ENCODE results near the gene SLC15A1. TPM values are rescaled to one million over a fixed set of nuclear protein-coding genes. Genes with fewer than 3 reads are reported as not detected.

Gene SLC15A1
- total RNA-seq, 5 donors from 2014 or later (not counting 1 experiment from before 2014, with no cell fraction given): 0.10 to 0.18 TPM; not detected in 3

DNA sequence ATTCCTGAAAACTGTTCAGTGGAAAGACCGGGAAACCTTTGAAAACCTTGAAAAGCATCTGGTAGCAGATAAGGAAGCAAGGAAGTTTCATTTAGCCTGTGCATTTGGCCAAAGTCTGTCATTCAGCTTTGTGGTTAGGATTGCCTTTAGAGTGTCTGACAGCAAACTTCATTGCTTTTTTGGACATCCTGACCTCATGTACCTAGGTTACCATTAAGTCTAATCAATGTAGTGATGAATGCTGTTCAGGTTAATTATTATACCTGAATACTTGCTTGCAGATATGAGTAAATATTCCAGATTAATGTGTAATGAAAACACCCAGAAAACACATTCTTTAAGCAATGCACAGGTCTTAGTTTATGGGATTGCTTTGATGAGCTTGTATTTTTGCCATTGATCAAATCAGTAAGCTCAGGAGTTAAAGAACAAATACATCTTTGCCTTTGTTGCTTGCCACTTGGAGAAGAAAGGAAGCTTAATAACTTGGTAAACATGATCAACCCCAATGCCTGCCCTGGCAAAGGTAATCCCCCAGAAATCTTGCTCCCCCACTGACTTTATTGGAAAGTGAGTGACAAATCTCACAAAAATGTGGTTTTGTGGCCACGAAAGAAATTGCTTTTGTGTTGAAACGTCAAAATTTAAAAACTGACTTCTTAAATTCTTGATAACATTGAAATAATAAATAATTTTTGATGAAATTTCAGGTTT is 87.4 kb downstream of the SLC15A1 start:
- no peak overlapping the region for H3K4me3 ChIP-seq (ENCODE audit: control insufficient read depth in 1 of 2, extremely low read depth in 1 of 2, low read length in 1 of 2)
- Mint-ChIP-seq H3K27me3 (peaks cover 2 to 8% of the 10 kb centered on the region in 2 donors), H3K4me1 (peaks cover 7 to 9% (median 7%) of the 10 kb centered on the region in 3 donors), H3K36me3 (no peaks in the 10 kb centered on the region), H3K9me3 (no peaks in the 10 kb centered on the region), H3K4me3 (no peak overlapping the region), H3K27ac (no peak overlapping the region)
- ChIA-PET CTCF (interaction anchor here in 1 of 2 donors (0.6 to 2.3 kb wide), 3 partner anchors 12 to 262 kb away, joined by 3 to 8 read pairs (median 3); no protein-coding TSS in a partner anchor), POLR2A (no interaction called here)
- peaks cover 0 to 8% of the 10 kb centered on the region in 2 experiments for H3K27me3 ChIP-seq (replicated peaks in 1 of 2; ENCODE audit: control insufficient read depth in 2 of 2, extremely low read depth in 1 of 2, insufficient read depth in 2 of 2, low read length in 1 of 2)
- DNase-seq (no peak), ATAC-seq (replicated peaks in 1 of 4) (no peak)
- H3K4me1 ChIP-seq (ENCODE audit: control insufficient read depth in 1 of 2, extremely low read depth in 1 of 2, insufficient read depth in 2 of 2, low read length in 2 of 2): no peaks in the 10 kb centered on the region
- no peaks in the 10 kb centered on the region for H3K9me3 ChIP-seq
- H3K27ac ChIP-seq (ENCODE audit: low read length): no peak overlapping the region
- WGBS (ENCODE audit: insufficient coverage): no CpG with 5 or more reads among the region's 3 CpGs
- H3K36me3 ChIP-seq (ENCODE audit: control insufficient read depth in 2 of 2, extremely low read depth in 1 of 2, insufficient read depth in 1 of 2, low read length in 1 of 2): no peaks in the 10 kb centered on the region

DNA sequence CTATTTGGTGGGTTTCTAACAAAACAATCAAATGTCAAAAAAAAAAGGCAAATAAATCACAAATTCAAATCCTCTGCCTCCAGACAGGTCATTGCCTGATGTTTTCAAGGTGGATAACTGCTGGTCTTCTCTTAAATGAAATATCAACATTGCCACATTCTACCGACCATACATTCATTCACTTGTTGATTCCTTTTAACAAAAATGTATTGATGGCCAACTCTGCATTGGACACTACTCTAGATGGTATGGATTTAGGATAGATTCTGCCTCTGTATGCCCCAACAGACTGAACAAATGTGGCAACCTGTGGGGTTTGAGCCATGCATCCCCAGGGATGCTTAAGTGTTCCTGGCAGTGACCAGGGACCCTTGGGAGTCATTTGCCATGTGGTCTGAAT is 88.0 kb downstream of the SLC15A1 start:
- no peak overlapping the region for H3K27ac Mint-ChIP-seq
- H3K27me3 Mint-ChIP-seq: peaks cover 2 to 6% of the 10 kb centered on the region in 2 donors
- no peak overlapping the region for H3K27ac ChIP-seq (ENCODE audit: low read length)
- peaks cover 7 to 9% (median 7%) of the 10 kb centered on the region in 3 donors for H3K4me1 Mint-ChIP-seq
- peaks cover 0 to 8% of the 10 kb centered on the region in 2 experiments for H3K27me3 ChIP-seq (replicated peaks in 1 of 2; ENCODE audit: control insufficient read depth in 2 of 2, extremely low read depth in 1 of 2, insufficient read depth in 2 of 2, low read length in 1 of 2)
- H3K36me3 ChIP-seq (ENCODE audit: control insufficient read depth in 2 of 2, extremely low read depth in 1 of 2, insufficient read depth in 1 of 2, low read length in 1 of 2): no peaks in the 10 kb centered on the region
- H3K36me3 Mint-ChIP-seq: no peaks in the 10 kb centered on the region
- no peaks in the 10 kb centered on the region for H3K9me3 ChIP-seq
- ATAC-seq (replicated peaks in 1 of 4) (no peak), DNase-seq (no peak)
- ChIA-PET CTCF (interaction anchor here in 1 of 2 donors (2.3 kb wide), 1 partner anchor 11 kb away, joined by 8 read pairs; no protein-coding TSS in a partner anchor), POLR2A (no interaction called here)
- H3K9me3 Mint-ChIP-seq: no peaks in the 10 kb centered on the region
- no peak overlapping the region for H3K4me3 ChIP-seq (ENCODE audit: control insufficient read depth in 1 of 2, extremely low read depth in 1 of 2, low read length in 1 of 2)
- WGBS (ENCODE audit: insufficient coverage): no CpG with 5 or more reads among the region's 1 CpG
- H3K4me3 Mint-ChIP-seq: no peak overlapping the region
- H3K4me1 ChIP-seq (ENCODE audit: control insufficient read depth in 1 of 2, extremely low read depth in 1 of 2, insufficient read depth in 2 of 2, low read length in 2 of 2): no peaks in the 10 kb centered on the region

DNA sequence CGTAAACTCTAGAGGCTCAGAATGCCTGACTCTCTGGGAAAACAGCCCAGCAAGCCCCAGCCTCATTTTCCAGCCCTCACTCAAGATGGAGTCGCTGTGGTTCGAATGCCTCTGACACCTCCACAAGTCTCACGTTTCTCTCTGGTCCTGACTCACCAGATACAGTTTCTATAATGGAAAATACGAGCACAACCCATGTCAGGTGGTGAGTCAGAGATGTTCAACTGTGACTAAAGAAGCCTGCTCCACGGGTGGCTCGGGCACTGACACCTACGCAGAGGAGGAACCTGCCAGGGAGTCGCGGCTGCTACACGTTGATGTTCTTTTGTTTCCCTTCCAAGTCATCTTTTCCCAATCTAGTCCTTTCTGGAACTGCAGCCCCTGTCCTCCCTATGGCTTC is 88.4 kb downstream of the SLC15A1 start:
- ATAC-seq (replicated peaks in 1 of 4) (peak in 3 of 4 experiments; percentile 36 to 77 (median 52)), DNase-seq (peak in 1 of 35 experiments; percentile 11)
- Mint-ChIP-seq H3K4me1 (peaks cover 7 to 9% (median 7%) of the 10 kb centered on the region in 3 donors), H3K4me3 (no peak overlapping the region), H3K36me3 (no peaks in the 10 kb centered on the region), H3K9me3 (no peaks in the 10 kb centered on the region), H3K27ac (no peak overlapping the region), H3K27me3 (peaks cover 2 to 4% of the 10 kb centered on the region in 2 donors)
- no peaks in the 10 kb centered on the region for H3K36me3 ChIP-seq (ENCODE audit: control insufficient read depth in 2 of 2, extremely low read depth in 1 of 2, insufficient read depth in 1 of 2, low read length in 1 of 2)
- H3K4me3 ChIP-seq (ENCODE audit: control insufficient read depth in 1 of 2, extremely low read depth in 1 of 2, low read length in 1 of 2): no peak overlapping the region
- no peak overlapping the region for H3K27ac ChIP-seq (ENCODE audit: low read length)
- H3K4me1 ChIP-seq (ENCODE audit: control insufficient read depth in 1 of 2, extremely low read depth in 1 of 2, insufficient read depth in 2 of 2, low read length in 2 of 2): no peaks in the 10 kb centered on the region
- ChIA-PET POLR2A (no interaction called here), CTCF (interaction anchor here in 1 of 2 donors (2.3 kb wide), 1 partner anchor 11 kb away, joined by 8 read pairs; no protein-coding TSS in a partner anchor)
- peaks cover 0 to 8% of the 10 kb centered on the region in 2 experiments for H3K27me3 ChIP-seq (replicated peaks in 1 of 2; ENCODE audit: control insufficient read depth in 2 of 2, extremely low read depth in 1 of 2, insufficient read depth in 2 of 2, low read length in 1 of 2)
- WGBS (ENCODE audit: insufficient coverage): 20% methylated on average over 1 of the region's 11 CpGs
- no peaks in the 10 kb centered on the region for H3K9me3 ChIP-seq

DNA sequence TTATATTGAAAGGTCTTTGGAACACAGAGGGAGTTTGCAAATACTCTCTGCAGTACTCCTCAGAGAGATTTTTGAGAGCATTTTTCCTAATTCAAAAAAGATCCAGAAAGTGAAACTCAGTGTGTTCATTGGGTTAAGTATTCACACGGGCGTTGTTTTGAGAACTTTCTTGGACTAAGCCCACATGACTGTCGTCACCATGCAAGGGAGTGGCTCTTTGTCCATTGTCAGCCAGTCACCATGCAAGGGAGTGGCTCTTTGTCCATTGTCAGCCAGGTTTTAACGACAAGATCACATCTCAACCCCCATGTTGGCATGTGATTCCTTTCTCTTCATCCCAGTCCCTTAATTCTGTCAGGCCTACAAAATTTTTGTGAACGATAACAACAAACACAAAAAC is 94.3 kb downstream of the SLC15A1 start:
- Histone ChIP-seq H3K36me3 (ENCODE audit: control insufficient read depth in 2 of 2, extremely low read depth in 1 of 2, insufficient read depth in 1 of 2, low read length in 1 of 2) (no peaks in the 10 kb centered on the region), H3K4me1 (ENCODE audit: control insufficient read depth in 1 of 2, extremely low read depth in 1 of 2, insufficient read depth in 2 of 2, low read length in 2 of 2) (peaks cover 2 to 6% of the 10 kb centered on the region in 2 experiments), H3K27me3 (replicated peaks in 1 of 2; ENCODE audit: control insufficient read depth in 2 of 2, extremely low read depth in 1 of 2, insufficient read depth in 2 of 2, low read length in 1 of 2) (peaks cover 0 to 19% of the 10 kb centered on the region in 2 experiments), H3K27ac (ENCODE audit: low read length) (no peak overlapping the region), H3K4me3 (ENCODE audit: control insufficient read depth in 1 of 2, extremely low read depth in 1 of 2, low read length in 1 of 2) (no peak overlapping the region), H3K9me3 (no peaks in the 10 kb centered on the region)
- DNase-seq (no peak), ATAC-seq (replicated peaks in 1 of 4) (no peak)
- peaks cover 3 to 5% (median 3%) of the 10 kb centered on the region in 3 donors for H3K4me1 Mint-ChIP-seq
- no peaks in the 10 kb centered on the region for H3K9me3 Mint-ChIP-seq
- no peaks in the 10 kb centered on the region for H3K36me3 Mint-ChIP-seq
- peaks cover 4 to 7% of the 10 kb centered on the region in 2 donors for H3K27me3 Mint-ChIP-seq
- no peak overlapping the region for H3K4me3 Mint-ChIP-seq
- H3K27ac Mint-ChIP-seq: no peak overlapping the region
- CTCF ChIA-PET: no interaction called here
- POLR2A ChIA-PET: no interaction called here
- 76% methylated on average over 4 of the region's 5 CpGs for WGBS (ENCODE audit: insufficient coverage)

DNA sequence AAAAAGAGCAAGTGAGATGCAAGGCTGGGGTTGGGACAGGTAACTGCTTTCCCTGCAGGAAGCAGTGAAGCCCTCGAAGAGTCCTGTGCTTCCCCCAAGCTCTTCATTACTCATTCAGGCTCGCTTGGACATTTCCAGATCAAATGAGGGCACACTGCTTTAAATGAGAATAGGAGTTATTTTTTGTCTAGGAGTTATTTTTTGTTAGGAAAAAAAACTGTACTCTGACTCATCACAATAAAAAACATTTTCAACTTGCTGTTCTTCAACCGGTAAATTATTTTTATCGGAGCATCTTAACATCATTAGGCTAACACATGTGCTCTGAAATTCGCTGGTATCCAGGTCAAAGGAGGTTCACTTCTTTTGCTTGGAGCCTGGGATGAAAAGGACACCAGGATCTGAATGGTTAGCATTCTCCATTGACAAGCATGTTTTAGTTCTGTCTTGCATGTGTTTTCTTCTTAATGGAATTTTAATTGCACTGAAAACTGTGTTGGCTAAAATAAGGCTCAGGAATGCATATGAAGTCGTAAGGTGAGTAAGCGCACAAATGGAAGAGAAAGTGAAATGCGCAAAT is 94.9 kb downstream of the SLC15A1 start:
- Mint-ChIP-seq H3K27me3 (peaks cover 4 to 7% of the 10 kb centered on the region in 2 donors), H3K9me3 (no peaks in the 10 kb centered on the region), H3K27ac (no peak overlapping the region), H3K36me3 (no peaks in the 10 kb centered on the region), H3K4me1 (peaks cover 3 to 6% (median 3%) of the 10 kb centered on the region in 3 donors), H3K4me3 (no peak overlapping the region)
- ATAC-seq (replicated peaks in 1 of 4) (no peak), DNase-seq (no peak)
- no peak overlapping the region for H3K4me3 ChIP-seq (ENCODE audit: control insufficient read depth in 1 of 2, extremely low read depth in 1 of 2, low read length in 1 of 2)
- ChIA-PET CTCF (interaction anchor here in 1 of 2 donors (0.6 kb wide), 1 partner anchor 124 kb away, joined by 3 read pairs; no protein-coding TSS in a partner anchor), POLR2A (no interaction called here)
- no peak overlapping the region for H3K27ac ChIP-seq (ENCODE audit: low read length)
- H3K4me1 ChIP-seq (ENCODE audit: control insufficient read depth in 1 of 2, extremely low read depth in 1 of 2, insufficient read depth in 2 of 2, low read length in 2 of 2): peaks cover 2 to 7% of the 10 kb centered on the region in 2 experiments
- no peaks in the 10 kb centered on the region for H3K9me3 ChIP-seq
- peaks cover 0 to 19% of the 10 kb centered on the region in 2 experiments for H3K27me3 ChIP-seq (replicated peaks in 1 of 2; ENCODE audit: control insufficient read depth in 2 of 2, extremely low read depth in 1 of 2, insufficient read depth in 2 of 2, low read length in 1 of 2)
- H3K36me3 ChIP-seq (ENCODE audit: control insufficient read depth in 2 of 2, extremely low read depth in 1 of 2, insufficient read depth in 1 of 2, low read length in 1 of 2): no peaks in the 10 kb centered on the region
- WGBS (ENCODE audit: insufficient coverage): 74% methylated on average over 6 of the region's 8 CpGs

DNA sequence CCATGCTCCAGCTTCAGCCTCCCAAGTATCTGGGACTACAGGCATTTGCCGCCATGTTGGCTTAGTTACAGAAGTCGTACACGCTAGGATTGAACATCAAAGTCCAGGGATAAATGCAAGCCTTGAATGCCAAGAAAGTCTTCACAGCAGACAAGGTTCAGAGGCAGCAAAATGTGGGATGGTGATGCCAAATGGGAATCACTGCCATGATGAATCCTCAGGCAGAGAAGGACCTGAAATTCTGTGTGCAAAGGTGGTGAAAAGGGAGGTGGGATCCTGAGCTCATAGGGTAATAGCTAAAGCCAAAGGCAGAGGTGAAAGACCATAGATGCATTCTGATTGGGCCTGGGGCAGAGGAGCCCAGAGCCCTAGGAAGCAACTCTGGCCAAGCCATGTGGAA is 96.2 kb downstream of the SLC15A1 start:
- Histone ChIP-seq H3K4me3 (ENCODE audit: control insufficient read depth in 1 of 2, extremely low read depth in 1 of 2, low read length in 1 of 2) (no peak overlapping the region), H3K9me3 (no peaks in the 10 kb centered on the region), H3K4me1 (ENCODE audit: control insufficient read depth in 1 of 2, extremely low read depth in 1 of 2, insufficient read depth in 2 of 2, low read length in 2 of 2) (peaks cover 2 to 7% of the 10 kb centered on the region in 2 experiments), H3K27me3 (replicated peaks in 1 of 2; ENCODE audit: control insufficient read depth in 2 of 2, extremely low read depth in 1 of 2, insufficient read depth in 2 of 2, low read length in 1 of 2) (peaks cover 0 to 16% of the 10 kb centered on the region in 2 experiments), H3K36me3 (ENCODE audit: control insufficient read depth in 2 of 2, extremely low read depth in 1 of 2, insufficient read depth in 1 of 2, low read length in 1 of 2) (no peaks in the 10 kb centered on the region), H3K27ac (ENCODE audit: low read length) (no peak overlapping the region)
- H3K36me3 Mint-ChIP-seq: no peaks in the 10 kb centered on the region
- CTCF ChIA-PET: interaction anchor here (0.6 to 1.2 kb wide), 4 partner anchors 64 to 211 kb away, joined by 3 to 5 read pairs (median 4); no protein-coding TSS in a partner anchor
- H3K27ac Mint-ChIP-seq: no peak overlapping the region
- DNase-seq (no peak), ATAC-seq (replicated peaks in 1 of 4) (no peak)
- POLR2A ChIA-PET: interaction anchor here in 1 of 2 donors (0.5 kb wide), 1 partner anchor 1230 kb away, joined by 3 read pairs; no protein-coding TSS in a partner anchor
- WGBS (ENCODE audit: insufficient coverage): 89% methylated on average over 3 of the region's 3 CpGs
- peaks cover 3 to 6% (median 3%) of the 10 kb centered on the region in 3 donors for H3K4me1 Mint-ChIP-seq
- H3K9me3 Mint-ChIP-seq: no peaks in the 10 kb centered on the region
- H3K27me3 Mint-ChIP-seq: peaks cover 4% of the 10 kb centered on the region in 2 donors
- no peak overlapping the region for H3K4me3 Mint-ChIP-seq

Measured in T-cell (primary cell).